HG03432 (cell line): ENCODE measurements around the gene ANTXR1.

Experiments used
- ATAC-seq: cut with Tn5 transposase; IDR thresholded peaks from one replicate; pipeline ENCODE4 v1.9.1; 2021; ENCODE audit warnings: mild to moderate bottlenecking, moderate library complexity; ENCODE audit not compliant: unreplicated experiment

Gene ANTXR1

DNA sequence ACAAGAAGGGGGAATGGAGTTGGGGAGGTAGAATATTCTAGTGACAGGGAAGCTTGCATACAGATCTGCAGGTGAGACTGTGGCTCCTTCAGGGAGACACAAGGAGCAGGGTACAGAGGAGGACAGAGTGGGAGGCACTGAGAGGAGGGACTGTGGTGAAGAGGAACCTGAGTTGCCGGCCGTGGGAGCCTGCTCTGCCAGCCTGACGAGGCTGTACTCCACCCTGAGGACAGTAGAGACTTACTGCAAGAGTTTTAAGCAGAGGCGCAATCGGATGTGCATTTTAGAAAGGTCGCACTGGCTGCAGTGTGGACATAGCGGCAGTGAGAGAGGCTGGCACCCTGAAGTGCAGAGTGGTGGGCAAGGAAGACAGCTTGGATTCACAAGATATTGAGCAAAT lies 188.3 kb downstream of the ANTXR1 start:
- ATAC-seq, result no peak

DNA sequence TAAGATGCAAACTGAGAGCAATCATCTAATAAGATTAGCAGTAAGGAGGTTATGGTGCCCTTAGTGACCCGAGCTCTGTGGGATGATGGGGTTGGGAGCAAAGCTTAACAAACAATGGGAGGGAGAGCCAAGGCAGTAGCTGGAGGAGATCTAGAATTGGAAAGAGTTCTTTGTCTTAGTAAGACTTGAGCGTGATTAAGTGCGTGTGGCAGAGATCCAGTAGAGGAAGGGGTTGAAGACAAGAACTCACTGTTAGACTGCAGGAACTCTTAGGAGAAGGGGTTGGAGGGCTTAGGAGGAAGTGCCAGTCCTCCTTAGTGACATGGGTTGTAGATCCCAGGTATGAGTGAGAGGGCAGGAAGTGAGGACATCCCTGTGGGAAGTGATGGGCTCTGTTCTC lies 189.3 kb downstream of the ANTXR1 start:
- no peak for ATAC-seq

DNA sequence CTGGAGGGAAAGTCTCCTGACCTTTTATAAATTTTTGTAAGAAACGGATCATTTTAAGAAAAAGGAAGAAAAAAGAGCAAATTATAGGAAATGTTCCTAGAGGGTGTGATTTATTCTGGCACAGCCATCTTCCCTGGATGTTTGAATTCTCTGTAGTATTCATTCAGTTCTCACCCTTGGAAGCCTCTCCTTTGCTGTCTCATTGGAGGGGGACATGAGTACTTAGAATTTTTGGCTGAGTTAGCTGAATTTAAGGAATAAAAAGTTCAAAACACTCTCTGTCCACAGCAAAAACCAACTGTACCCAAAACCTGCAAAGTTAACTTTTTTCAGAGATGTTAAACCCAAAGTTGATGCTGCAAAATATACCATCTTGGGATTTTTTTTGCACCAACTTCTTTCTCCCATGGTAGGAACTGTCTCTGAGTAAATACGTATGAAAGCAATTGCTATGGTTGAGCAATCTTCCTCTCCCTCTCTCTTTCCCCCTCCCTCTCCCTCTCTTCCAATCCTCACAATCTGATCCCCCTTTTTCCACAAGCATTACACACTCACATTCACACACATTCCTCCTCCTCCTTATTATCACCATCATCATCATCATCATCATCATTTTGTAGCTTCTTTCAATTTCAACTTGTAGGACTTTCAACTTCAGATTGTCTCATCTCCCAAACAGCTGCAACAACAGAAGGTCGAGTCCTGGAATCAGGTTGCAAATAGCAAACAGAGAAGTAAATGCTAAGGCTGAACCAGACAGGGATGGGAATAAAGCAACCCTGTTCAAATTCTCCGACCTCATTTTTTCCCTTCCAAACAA lies 190.4 kb downstream of the ANTXR1 start:
- no peak for ATAC-seq

DNA sequence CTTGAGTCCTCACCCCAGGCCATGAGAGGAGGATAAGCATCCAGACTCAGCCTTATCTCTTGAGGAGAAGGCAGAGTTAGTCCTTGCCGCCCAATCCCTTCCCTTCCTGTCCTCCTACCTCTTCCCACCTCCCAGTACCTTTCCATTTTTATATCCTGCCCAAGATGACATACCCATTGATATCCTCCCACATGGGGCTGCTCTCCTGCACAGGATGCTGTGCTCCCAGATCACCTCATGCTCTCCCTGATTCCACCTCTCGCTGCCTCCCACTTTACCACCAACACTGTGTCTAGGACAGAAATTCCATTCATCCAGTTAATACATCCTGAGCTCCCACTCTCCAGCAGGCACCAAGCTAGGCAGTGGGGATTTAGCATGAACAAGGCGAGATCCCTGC lies 191.7 kb downstream of the ANTXR1 start:
- ATAC-seq, result no peak

DNA sequence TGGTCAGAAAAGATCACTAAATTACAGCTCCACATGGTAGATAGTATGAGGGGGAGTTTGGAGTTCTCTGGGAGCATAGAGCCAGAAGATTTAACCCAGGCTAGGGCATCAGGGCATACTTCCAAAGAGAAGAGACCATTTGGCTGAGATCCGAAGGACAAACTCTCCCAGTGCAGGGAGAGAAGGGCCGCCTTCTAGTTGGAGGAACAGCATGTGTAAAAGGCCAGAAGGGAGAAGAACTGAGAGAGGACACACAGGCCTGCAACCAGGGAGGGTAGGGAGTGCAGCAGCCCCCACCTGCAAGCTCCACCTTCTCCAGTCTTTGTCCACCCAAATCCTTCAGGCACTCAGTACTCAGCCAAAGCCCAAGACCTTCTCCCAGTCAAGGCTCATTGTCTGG lies 192.1 kb downstream of the ANTXR1 start:
- no peak for ATAC-seq

DNA sequence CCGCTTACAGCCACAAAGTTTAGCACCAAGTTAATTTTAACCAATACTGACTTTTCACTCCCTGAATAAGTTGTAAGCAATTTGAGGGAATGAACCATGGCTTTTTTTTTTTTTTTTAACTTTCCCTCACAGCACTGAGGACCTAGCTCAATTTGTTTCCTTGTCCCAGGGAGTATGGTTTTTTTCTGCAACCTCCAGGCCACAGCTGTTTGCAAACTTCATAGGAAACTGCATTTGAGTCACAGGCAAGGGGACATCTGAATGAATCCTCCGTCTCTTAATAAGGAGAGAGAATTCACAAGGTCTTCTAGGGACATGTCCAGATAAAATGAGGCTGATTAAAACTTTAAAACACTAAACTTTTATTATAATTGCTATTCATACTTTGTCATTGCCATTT lies 192.5 kb downstream of the ANTXR1 start:
- no peak for ATAC-seq

DNA sequence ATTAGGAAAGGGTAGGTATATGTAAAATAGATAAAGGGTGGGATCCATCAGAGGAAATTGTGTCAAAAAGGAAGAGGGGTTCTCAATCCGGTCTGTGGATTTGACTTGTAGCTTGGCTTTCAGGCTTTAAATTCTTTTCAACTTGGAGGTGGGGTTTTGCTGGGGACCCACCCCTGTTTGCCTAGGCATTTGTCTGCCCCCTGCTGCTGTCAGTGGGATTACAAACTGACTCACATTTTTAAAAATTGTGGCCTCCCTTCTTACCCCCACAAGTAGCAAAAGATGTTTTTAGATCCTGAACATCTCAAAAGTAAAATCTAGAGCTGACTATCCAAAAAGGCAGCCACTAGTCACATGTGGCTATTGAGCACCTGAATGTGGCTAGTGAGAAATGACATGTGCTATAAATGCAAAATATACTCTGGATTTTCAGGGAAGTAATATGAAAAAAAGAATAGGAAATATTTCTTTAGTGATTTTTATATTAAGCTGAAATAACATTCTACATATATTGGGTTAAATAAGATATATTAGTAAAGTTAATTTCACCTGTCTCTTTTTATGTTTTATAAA lies 195.1 kb downstream of the ANTXR1 start:
- no peak for ATAC-seq

DNA sequence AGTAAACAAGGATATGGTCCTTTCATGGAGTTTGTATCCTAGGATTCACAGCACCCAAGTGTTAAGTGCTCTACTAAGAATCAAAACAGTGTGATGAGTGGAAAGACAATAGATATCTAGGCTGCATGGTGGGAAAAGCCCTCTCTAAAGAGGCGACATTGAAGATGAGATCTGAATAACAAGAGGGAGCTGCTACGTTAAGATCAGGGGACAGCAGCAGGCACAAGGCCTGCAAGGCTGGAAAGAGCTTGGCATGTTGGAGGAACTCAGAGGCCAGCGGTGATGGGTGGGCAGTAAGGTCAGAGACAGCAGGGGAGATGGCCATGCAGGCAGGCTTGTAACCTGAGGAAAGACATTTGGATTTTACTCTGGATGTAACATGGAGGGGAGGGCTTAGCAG lies 196.5 kb downstream of the ANTXR1 start:
- no peak for ATAC-seq

DNA sequence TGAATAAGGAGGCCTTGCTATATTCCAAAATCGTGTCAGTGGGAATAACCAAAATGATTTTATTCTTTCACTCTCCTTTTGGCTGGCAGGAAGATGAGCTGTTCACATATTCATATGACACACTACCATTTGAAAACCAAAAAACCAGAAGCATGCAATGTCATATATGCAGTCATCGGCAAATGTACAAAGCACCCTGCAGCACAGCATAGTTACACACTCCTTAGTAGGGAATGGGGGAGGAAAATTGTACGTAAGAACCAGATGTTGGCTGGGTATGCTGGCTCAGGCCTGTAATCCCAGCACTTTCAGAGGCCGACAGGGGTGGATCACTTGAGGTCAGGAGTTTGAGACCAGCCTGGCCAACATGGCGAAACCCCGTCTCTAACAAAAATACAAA lies 197.4 kb downstream of the ANTXR1 start:
- ATAC-seq, result no peak

DNA sequence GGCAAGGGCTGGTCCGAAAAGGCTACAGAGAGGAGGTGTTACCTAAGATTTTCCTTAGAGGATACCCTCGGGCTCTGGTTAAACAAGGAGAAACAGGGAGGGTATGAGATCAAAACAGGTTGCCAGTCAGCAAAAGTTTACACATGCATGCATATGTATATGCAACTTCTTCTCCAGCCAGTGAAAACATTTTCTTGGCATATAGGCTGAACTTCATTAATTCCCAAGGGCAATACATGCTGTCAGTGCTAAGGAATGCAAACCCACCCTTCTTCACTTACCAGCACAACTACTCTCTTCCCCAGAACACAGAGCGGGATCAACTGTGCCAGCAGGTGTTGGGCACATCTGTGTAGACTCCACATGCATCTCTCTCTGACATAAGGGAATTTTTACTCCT lies 198.1 kb downstream of the ANTXR1 start:
- no peak for ATAC-seq

DNA sequence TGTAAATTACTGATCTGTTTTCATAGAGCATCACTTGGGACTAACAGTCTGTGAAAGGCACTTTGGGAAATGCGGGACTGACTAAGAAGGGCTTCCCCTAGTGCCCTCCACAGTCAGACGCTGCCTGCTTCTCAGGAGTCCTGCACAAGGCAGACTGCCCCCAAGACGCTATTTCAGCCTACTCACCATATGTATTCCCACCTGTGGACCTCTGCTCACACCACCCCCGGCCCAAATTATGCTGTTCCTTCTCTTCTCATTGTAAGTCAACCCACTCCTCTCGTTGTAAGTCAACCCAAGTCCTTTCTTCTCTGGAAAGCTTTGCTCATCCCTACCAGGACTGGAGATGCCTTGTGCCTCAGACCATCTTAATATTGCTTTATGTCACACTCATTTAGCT lies 198.7 kb downstream of the ANTXR1 start:
- ATAC-seq, result no peak

DNA sequence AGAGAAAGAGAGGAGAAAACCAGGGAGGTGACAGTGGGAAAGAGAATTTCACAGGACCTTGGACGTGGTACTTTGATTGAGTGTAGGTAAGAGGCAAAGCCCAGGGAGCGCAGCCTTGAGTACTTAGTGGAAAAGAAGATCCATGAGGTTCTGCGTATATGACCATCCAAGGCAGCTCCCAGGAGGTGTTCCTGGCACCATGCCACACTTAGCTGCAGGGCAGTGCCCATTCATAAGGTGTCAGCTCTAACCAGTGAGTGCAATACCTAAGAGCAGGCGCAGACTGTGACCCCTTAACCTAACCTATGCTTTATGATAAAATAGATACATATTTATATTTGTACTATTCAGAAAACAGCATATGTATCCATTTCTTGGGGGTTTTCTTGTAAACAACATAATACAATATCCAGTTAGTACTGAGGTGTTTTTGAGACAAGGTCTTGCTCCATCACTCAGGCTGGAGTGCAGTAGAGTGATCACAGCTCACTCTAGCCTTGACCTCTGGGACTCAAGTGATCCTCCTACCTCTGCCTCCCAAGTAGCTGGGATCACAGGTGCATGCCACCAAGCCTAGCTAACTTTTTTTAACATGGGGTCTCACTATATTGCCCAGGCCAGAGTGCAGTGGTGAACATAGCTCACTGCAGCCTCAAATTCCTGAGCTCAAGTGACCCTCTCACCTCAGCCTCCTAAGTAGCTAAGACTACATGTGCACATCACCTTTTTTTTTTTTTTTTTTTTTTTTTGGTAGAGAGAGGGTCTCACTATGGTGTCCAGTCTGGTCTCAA lies 199.5 kb downstream of the ANTXR1 start:
- no peak for ATAC-seq

DNA sequence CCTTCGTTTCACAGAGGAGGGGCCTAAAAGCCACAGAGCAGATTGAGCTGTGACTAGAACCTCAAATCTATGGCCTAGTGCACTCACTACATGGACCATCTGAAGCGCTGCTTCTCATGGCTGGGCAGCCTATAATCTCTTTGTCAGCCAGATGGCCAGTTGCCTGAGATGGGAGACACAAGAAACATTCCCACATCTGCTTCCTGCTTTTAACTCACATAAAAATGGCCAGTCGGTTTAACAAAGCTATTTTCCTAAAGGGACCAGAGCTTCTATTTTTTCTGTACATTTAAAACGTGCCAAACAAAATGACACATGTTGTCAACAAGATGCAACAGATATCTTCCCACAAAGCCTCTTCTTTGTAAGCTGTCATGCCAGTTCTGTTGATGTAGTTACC lies 200.2 kb downstream of the ANTXR1 start:
- no peak for ATAC-seq

DNA sequence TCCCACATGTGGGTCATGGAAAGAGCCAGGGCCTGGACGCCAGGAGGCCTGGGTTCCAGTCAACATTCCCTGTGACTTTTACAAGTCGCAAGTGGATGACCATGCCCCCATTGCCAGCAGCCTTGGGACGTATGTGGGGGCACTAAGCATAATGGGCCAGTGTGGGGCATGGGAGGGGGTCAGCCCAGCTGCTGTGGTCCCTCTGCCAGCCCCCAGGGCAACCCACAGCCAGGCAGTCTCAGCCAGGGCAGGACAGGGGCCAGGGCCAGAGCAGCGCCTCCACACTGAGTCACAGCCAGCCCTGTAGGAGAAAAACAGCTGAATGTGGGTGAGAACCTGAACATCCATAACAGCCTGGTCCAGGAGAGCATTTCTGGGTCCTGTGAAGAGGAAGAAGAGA lies 200.8 kb downstream of the ANTXR1 start:
- ATAC-seq, result no peak

DNA sequence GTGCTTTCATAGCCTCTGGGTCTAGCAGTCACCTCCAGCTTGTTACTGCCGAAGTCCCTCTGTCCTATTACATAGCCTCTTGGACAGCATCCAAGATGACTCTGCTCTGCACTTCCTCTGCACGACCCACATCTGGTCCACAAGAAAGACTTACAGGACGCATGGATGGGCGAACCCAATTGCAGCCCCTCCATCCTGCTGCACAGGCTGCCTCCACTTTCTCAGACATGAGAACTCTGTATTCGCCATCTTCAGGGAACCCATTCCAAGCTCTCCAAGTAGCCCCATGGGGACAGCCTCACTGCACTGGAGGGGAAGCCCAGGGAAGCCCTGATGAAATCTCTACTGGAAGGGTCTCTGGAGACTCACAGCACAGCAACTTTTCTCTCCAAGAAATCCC lies 201.9 kb downstream of the ANTXR1 start:
- ATAC-seq, result no peak

DNA sequence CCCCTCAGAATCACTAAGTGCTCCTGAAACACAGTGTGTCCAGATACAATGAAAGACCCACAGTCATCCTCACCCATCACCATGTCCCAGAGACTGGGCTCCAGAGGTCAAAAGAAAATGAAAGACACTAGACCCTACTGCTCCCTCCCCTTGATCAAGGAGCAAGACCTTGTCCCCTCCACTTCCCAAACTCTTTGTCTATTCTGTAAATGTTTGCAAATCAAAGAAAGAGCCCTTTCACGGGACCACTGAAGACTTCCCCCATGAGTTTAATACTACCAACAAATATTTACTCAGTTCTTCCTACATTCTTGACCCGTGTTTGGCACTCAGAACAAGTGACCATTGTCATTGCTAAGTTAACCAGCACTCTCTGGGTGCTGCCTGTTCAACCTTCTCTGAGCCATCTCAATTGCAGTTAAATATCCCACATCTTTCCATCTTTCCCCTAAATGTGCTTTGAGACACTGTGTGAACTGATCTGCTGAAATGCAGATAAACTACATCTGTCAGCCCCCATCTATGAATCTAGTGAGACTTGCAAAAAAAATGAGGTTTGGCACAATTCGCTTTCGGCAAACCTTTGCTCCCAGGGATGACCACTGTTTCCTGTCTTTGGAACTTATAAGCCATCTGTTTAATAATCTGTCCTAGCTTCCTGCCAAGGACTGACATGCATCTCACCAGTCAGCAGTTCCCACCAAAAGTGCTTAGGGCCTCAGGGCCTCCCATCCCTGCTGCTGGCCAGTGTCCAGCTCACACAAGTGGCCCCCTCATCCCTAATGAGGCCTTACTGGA lies 203.8 kb downstream of the ANTXR1 start:
- ATAC-seq, result no peak

DNA sequence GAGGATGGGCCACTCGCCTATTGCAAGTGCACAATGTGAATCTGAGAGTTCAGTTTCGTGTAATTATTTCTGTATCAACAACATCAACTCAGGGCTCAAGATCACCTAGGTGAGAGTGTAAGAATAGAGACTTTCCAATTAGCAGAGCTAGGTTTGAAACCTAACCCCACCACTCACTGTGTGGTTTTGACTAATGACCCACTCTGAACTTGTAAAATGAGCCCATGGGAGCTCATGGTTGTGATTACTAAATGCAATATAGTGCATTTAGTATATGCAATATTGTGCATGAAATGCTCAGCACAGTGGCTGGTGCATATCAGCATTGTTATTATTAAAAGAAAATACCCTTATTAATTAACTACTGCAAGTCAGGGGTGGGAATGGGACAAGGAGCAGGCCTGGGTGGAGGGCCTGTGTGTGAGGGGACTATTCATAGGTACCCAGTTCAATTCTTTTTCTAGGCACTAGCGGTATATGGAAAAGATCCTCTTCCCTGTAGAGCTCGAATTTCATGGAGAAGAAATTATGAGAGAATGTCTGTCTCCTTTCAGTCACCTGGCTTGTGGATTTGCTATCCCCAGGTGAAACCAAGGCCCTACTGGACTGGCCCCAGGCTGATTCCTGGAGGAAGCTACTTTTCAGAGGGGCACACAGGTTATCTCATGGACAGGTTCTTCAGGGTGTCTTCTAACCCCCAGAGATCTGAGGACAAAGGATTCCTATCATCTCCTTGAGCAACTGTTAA lies 204.5 kb downstream of the ANTXR1 start:
- no peak for ATAC-seq

DNA sequence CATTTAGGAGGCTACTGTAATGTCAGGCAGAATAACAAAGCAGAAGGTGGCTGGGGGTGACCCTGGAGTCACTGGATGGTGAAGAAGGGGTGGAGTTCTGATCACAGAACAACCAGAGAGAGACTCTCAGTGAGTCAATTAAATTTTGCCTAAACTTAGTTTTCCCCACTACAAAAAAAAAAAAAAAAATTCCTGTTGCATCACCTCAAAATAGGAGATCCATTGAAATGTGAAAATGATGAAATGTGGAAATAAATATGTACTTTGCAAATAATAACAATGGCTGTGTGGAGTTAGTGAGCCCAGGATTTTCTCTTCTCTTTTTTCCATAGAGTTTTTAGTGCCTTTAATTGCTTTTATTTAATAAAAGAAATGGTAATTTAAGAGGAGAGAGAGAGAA lies 208.5 kb downstream of the ANTXR1 start:
- ATAC-seq, result no peak

DNA sequence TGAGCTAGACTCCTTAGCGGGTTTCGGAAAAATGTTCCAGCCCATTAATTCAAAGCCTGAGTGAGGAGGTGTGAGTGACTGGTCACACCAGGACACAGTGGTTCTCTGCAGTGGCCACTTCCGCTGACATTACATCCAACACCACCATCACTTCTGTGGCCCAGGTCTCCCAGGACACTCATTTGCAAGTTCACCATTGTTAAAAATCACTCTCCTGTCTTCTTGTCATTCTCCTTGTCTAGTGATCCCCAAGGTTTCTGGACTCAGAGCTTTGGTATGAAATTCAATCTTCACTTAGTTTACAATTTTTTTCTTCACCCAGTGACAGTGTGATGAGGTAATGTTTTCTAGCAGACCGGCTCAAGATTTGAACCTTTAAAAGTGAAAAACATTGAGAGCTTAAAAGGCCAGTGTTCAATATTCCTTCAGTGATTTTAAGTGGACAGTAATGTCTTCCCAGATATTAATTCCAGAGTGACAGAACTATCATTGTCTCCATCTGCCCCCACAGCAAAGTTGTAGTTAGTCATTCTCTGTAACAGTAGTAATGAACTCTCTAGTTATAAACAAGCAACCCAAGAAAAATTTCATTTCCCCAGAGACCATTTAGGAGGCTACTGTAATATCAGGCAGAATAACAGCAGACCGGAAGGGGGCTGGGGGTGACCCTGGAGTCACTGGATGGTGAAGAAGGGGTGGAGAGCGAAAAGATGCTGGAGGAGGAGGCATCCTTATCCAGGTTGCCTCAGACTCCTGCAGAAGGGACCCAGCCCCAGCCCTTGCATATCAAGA lies 209.2 kb downstream of the ANTXR1 start:
- no peak for ATAC-seq
